ENCODE measurements around the gene CAV3. TPM values are rescaled to one million over a fixed set of nuclear protein-coding genes. Genes with fewer than 3 reads are reported as not detected.

The CAV3 gene
- total RNA-seq, 1 donor from 2014 or later = not detected

DNA sequence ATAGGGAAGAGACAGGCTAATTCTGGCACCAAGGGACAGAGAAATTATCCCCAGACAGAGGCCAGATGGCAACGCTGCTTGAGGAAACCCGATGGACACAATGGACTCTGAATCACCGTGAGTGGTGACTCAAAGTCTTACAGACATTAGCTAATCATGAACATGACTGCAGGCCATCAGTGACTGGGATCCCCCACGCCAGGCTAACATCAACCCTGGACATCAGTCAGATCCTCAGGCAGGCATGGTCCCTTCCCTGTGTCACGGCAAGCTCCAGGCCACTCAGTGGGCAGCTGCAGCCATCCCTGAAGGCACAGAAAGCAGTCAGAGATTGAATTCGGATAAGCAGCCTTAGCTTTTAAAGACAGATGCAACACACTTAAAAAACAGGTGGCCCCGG lies 59.6 kb downstream of the CAV3 start:
- H2AFZ ChIP-seq (ENCODE audit: low read depth, low read length) = peak overlapping the region; percentile 63
- H3K9ac ChIP-seq (ENCODE audit: low read length) = peak overlapping the region; percentile 36
- no peaks in the 10 kb centered on the region for H3K79me2 ChIP-seq (ENCODE audit: insufficient read depth, low read length)
- peak overlapping the region; percentile 80 for H3K27ac Mint-ChIP-seq (ENCODE audit: unreplicated experiment)
- no peaks in the 10 kb centered on the region for H3K27me3 ChIP-seq (ENCODE audit: insufficient read depth, low read length)
- peak; percentile 83 for DNase-seq (ENCODE audit: low read depth)
- H3K27ac ChIP-seq (ENCODE audit: low read depth, low read length) = peak overlapping the region; percentile 49
- H4K20me1 ChIP-seq (ENCODE audit: insufficient read depth, low read length) = no peaks in the 10 kb centered on the region
- no peaks in the 10 kb centered on the region for H3K27me3 Mint-ChIP-seq (ENCODE audit: low read depth, unreplicated experiment)
- no peaks in the 10 kb centered on the region for H3K9me3 ChIP-seq (ENCODE audit: insufficient read depth, low read depth, low read length)
- no peak overlapping the region for H3K4me3 ChIP-seq (ENCODE audit: insufficient read depth, low read depth, low read length)
- H3K4me1 Mint-ChIP-seq (ENCODE audit: low read depth, unreplicated experiment) = peaks cover 11% of the 10 kb centered on the region
- H3K4me3 Mint-ChIP-seq (ENCODE audit: unreplicated experiment) = no peak overlapping the region
- H3K4me2 ChIP-seq (ENCODE audit: low read length) = peak overlapping the region; percentile 10
- no peaks in the 10 kb centered on the region for H3K9me3 Mint-ChIP-seq (ENCODE audit: unreplicated experiment)
- no peak for TF ChIP-seq EZH2 (IDR thresholded peaks at IDR 0.05; ENCODE audit: insufficient read depth, low read length)
- TF ChIP-seq, protein P1, sequence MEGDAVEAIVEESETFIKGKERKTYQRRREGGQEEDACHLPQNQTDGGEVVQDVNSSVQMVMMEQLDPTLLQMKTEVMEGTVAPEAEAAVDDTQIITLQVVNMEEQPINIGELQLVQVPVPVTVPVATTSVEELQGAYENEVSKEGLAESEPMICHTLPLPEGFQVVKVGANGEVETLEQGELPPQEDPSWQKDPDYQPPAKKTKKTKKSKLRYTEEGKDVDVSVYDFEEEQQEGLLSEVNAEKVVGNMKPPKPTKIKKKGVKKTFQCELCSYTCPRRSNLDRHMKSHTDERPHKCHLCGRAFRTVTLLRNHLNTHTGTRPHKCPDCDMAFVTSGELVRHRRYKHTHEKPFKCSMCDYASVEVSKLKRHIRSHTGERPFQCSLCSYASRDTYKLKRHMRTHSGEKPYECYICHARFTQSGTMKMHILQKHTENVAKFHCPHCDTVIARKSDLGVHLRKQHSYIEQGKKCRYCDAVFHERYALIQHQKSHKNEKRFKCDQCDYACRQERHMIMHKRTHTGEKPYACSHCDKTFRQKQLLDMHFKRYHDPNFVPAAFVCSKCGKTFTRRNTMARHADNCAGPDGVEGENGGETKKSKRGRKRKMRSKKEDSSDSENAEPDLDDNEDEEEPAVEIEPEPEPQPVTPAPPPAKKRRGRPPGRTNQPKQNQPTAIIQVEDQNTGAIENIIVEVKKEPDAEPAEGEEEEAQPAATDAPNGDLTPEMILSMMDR (IDR thresholded peaks at IDR 0.05; ENCODE audit: insufficient read depth, low read depth, low read length) = no peak
- H3K36me3 ChIP-seq (ENCODE audit: insufficient read depth, low read length) = no peaks in the 10 kb centered on the region
- FAIRE-seq = peak; percentile 74
- peaks cover 13% of the 10 kb centered on the region for H3K4me1 ChIP-seq (ENCODE audit: insufficient read depth, low read length)
- peaks cover 2% of the 10 kb centered on the region for H3K36me3 Mint-ChIP-seq (ENCODE audit: low read depth, unreplicated experiment)

DNA sequence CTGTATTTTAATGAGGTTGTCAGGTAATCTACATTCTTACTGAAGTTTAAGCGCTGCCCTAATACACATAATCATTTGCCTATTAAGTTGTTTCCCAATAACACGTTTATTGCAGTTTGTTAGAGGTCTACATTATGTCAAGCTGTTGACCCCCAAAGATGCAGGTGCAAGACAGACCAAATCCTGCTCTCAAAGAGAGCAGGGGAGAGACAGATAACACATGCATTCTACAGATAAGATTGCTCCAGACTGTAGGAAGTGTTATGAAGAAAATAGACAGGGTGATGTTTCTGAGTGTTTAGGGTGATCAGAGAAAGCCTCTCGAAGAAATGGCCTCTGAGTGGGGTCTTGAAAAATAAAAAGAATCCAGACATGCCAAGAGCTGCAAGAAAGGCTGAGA lies 60.6 kb downstream of the CAV3 start:
- Histone ChIP-seq H3K9ac (ENCODE audit: low read length) (no peak overlapping the region), H3K9me3 (ENCODE audit: insufficient read depth, low read depth, low read length) (no peaks in the 10 kb centered on the region), H3K4me1 (ENCODE audit: insufficient read depth, low read length) (peaks cover 13% of the 10 kb centered on the region), H3K27ac (ENCODE audit: low read depth, low read length) (no peak overlapping the region), H2AFZ (ENCODE audit: low read depth, low read length) (no peak overlapping the region), H3K79me2 (ENCODE audit: insufficient read depth, low read length) (no peaks in the 10 kb centered on the region), H3K27me3 (ENCODE audit: insufficient read depth, low read length) (no peaks in the 10 kb centered on the region), H3K4me2 (ENCODE audit: low read length) (no peak overlapping the region), H4K20me1 (ENCODE audit: insufficient read depth, low read length) (no peaks in the 10 kb centered on the region), H3K36me3 (ENCODE audit: insufficient read depth, low read length) (no peaks in the 10 kb centered on the region), H3K4me3 (ENCODE audit: insufficient read depth, low read depth, low read length) (no peak overlapping the region)
- Mint-ChIP-seq H3K9me3 (ENCODE audit: unreplicated experiment) (no peaks in the 10 kb centered on the region), H3K36me3 (ENCODE audit: low read depth, unreplicated experiment) (peaks cover 2% of the 10 kb centered on the region), H3K4me1 (ENCODE audit: low read depth, unreplicated experiment) (peaks cover 11% of the 10 kb centered on the region), H3K27ac (ENCODE audit: unreplicated experiment) (no peak overlapping the region), H3K27me3 (ENCODE audit: low read depth, unreplicated experiment) (no peaks in the 10 kb centered on the region), H3K4me3 (ENCODE audit: unreplicated experiment) (peak overlapping the region; percentile 35)
- FAIRE-seq = no peak
- TF ChIP-seq, protein P1 (IDR thresholded peaks at IDR 0.05; ENCODE audit: insufficient read depth, low read depth, low read length) = no peak
- no peak for TF ChIP-seq EZH2 (IDR thresholded peaks at IDR 0.05; ENCODE audit: insufficient read depth, low read length)
- no peak for DNase-seq (ENCODE audit: low read depth)

Other genes with a start within 250 kb of the CAV3 start
- gene LMCD1, start 232.0 kb upstream of the CAV3 start, total RNA-seq = 374 and 437 TPM in 2 replicates
- not detected in 2 replicates for gene SSUH2, start 89.0 kb upstream of the CAV3 start, total RNA-seq
- 2.2 and 3.0 TPM in 2 replicates for gene OXTR, start 35.8 kb downstream of the CAV3 start, total RNA-seq
- gene RAD18, start 229.7 kb downstream of the CAV3 start, total RNA-seq = 6.0 and 6.5 TPM in 2 replicates